Thyroid gland (tissue), 4 donors: Measurements from ENCODE around the gene CACNA2D3. TPM values are rescaled to one million over a fixed set of nuclear protein-coding genes. Genes with fewer than 3 reads are reported as not detected.

Source experiments
- DNase-seq, 2 donors: peaks; one replicate each; pipeline ENCODE4 v3.0.0-alpha.2; 2019
- H3K27ac ChIP-seq, 3 donors: fragments of 200-600 bp; sonication (generic); 1 replicate in 2 of 3; 2 replicates in 1 of 3; pipeline ENCODE4 v1.5.1; 2016 to 2019; ENCODE audit warnings: mild to moderate bottlenecking in 1 of 3, moderate library complexity in 1 of 3
- H3K27me3 ChIP-seq: fragments of 200-600 bp; sonication (generic); one replicate; pipeline ENCODE4 v1.5.1; 2019
- H3K36me3 ChIP-seq, 2 donors: fragments of 200-600 bp; sonication (generic); one replicate each; pipeline ENCODE4 v1.5.1; 2016 to 2019
- H3K4me1 ChIP-seq, 2 donors: fragments of 200-600 bp; sonication (generic); one replicate each; pipeline ENCODE4 v1.5.1; 2017 to 2019
- H3K4me3 ChIP-seq, 3 donors: fragments of 200-600 bp; sonication (generic); replicated peaks in 1 of 3; 1 replicate in 2 of 3; 2 replicates in 1 of 3; pipeline ENCODE4 v1.5.1; 2016; ENCODE audit warnings: mild to moderate bottlenecking in 1 of 3
- H3K9me3 ChIP-seq: fragments of 200-600 bp; sonication (generic); one replicate; pipeline ENCODE4 v1.5.1; 2017
- CTCF ChIP-seq, 6 experiments: fragments of 200-600 bp in 3 of 6; fragments of 450-650 bp in 3 of 6; sonication (generic) in 3 of 6; IDR thresholded peaks; one replicate each; pipeline ENCODE4 v1.5.1; 2016 to 2019; ENCODE audit warnings: antibody characterized with exemption in 6 of 6, mild to moderate bottlenecking in 2 of 6, inconsistent platforms in 1 of 6, moderate library complexity in 1 of 6
- POLR2A ChIP-seq, 2 donors: fragments of 450-650 bp; IDR thresholded peaks; one replicate each; pipeline ENCODE4 v1.6.1; 2017; ENCODE audit warnings: antibody characterized with exemption in 2 of 2, mild to moderate bottlenecking in 2 of 2, moderate library complexity in 1 of 2
- WGBS, 2 donors: methylation state at CpG; one replicate each; pipeline ENCODE4 v1.1.5; 2017; 5-methylcytosine and 5-hydroxymethylcytosine counted together
- intact Hi-C: fragments of 100-400 bp; cut with DNase I; formaldehyde crosslinking; loops from one replicate; pipeline ENCODE4 v1.15.1; 2023
- total RNA-seq, 4 donors: library from RNA; depleted of rRNA; stranded (reverse); fragments of >200 nt; gene quantifications; one replicate each; pipeline ENCODE4 v1.2.3, GENCODE V29; 2016

Gene CACNA2D3
- total RNA-seq, 4 donors from 2014 or later: 2.9 to 4.8 (median 4.5) TPM

GRCh38 chr3:54366007-54366750, 243.8 kb downstream of the CACNA2D3 start:
- no peaks in the 10 kb centered on the region for H3K9me3 ChIP-seq
- no peak overlapping the region for H3K4me3 ChIP-seq
- DNase-seq: no peak
- no peak for TF ChIP-seq POLR2A (IDR thresholded peaks at IDR 0.05)
- no peak for TF ChIP-seq CTCF (IDR thresholded peaks at IDR 0.05)
- H3K27me3 ChIP-seq: no peaks in the 10 kb centered on the region
- no peak overlapping the region for H3K27ac ChIP-seq
- no peaks in the 10 kb centered on the region for H3K36me3 ChIP-seq
- intact Hi-C loops: no loop called here
- no peaks in the 10 kb centered on the region for H3K4me1 ChIP-seq
- WGBS, 2 donors: 77 to 81% methylated on average over 1 of the region's 1 CpG

- H3K9me3 ChIP-seq: no peaks in the 10 kb centered on the region
- H3K36me3 ChIP-seq: no peaks in the 10 kb centered on the region
- DNase-seq: no peak
- no peaks in the 10 kb centered on the region for H3K4me1 ChIP-seq
- H3K27ac ChIP-seq: no peak overlapping the region
- no peak overlapping the region for H3K4me3 ChIP-seq
- TF ChIP-seq POLR2A (IDR thresholded peaks at IDR 0.05) (no peak), CTCF (IDR thresholded peaks at IDR 0.05) (no peak)
- intact Hi-C loops: no loop called here
- H3K27me3 ChIP-seq: no peaks in the 10 kb centered on the region
- WGBS, 2 donors: 32 to 33% methylated on average over 3 of the region's 3 CpGs
These were observed 244.5 kb downstream of the CACNA2D3 start for GRCh38 chr3:54366839-54367238.

DNA sequence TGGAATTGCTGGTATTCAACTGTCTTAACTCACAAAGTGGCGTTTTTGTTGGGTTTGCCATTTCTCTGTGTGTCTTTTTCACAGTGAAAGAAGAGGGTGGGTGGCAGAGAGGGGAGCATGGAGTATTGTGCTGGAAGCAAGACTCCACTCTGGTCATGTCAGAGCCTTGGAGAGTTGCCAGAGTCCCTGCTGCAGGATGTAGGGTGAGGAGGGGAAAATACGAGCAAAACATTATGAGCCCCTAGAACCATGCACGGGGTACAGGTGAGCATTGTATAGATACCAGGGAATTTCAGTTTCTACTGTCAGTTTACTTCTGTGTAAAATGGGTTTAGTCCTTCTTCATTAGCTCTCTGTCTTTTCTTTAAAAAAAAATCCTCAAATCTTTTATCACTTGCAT, 249.9 kb downstream of the CACNA2D3 start:
- no peak overlapping the region for H3K27ac ChIP-seq
- 75 to 78% methylated on average over 3 of the region's 3 CpGs for WGBS, 2 donors
- H3K9me3 ChIP-seq: no peaks in the 10 kb centered on the region
- TF ChIP-seq POLR2A (IDR thresholded peaks at IDR 0.05): no peak
- TF ChIP-seq CTCF (IDR thresholded peaks at IDR 0.05): no peak
- H3K4me1 ChIP-seq: no peaks in the 10 kb centered on the region
- no peak for DNase-seq
- no peaks in the 10 kb centered on the region for H3K36me3 ChIP-seq
- no peak overlapping the region for H3K4me3 ChIP-seq
- intact Hi-C loops: no loop called here
- no peaks in the 10 kb centered on the region for H3K27me3 ChIP-seq

GRCh38 chr3:54374214-54374852, 252.0 kb downstream of the CACNA2D3 start:
- Histone ChIP-seq H3K27ac (no peak overlapping the region), H3K4me1 (no peaks in the 10 kb centered on the region), H3K9me3 (no peaks in the 10 kb centered on the region), H3K36me3 (no peaks in the 10 kb centered on the region), H3K4me3 (no peak overlapping the region), H3K27me3 (no peaks in the 10 kb centered on the region)
- WGBS, 2 donors: 70 to 80% methylated on average over 8 of the region's 8 CpGs
- TF ChIP-seq CTCF (IDR thresholded peaks at IDR 0.05) (peak in 5 of 6 experiments; percentile 22 to 88 (median 74)), POLR2A (IDR thresholded peaks at IDR 0.05) (no peak)
- intact Hi-C loops: no loop called here
- peak; percentile 58 to 66 for DNase-seq

- Histone ChIP-seq H3K4me1 (no peaks in the 10 kb centered on the region), H3K27me3 (no peaks in the 10 kb centered on the region), H3K9me3 (no peaks in the 10 kb centered on the region), H3K27ac (no peak overlapping the region), H3K36me3 (no peaks in the 10 kb centered on the region), H3K4me3 (no peak overlapping the region)
- DNase-seq: no peak
- 82 to 88% methylated on average over 6 of the region's 6 CpGs for WGBS, 2 donors
- intact Hi-C loops: loop anchor here (5.0 kb wide), 1 partner anchor 229 kb away; no protein-coding TSS in a partner anchor
- TF ChIP-seq CTCF (IDR thresholded peaks at IDR 0.05): no peak
- no peak for TF ChIP-seq POLR2A (IDR thresholded peaks at IDR 0.05)
These were observed 253.9 kb downstream of the CACNA2D3 start for GRCh38 chr3:54376142-54376807.
